GM12892 (cell line): ENCODE results near the gene MACROD2.

Source experiments
- POLR2A ChIP-seq: IDR thresholded peaks from 2 replicates; pipeline ENCODE4 v1.6.1; 2011; ENCODE audit warnings: low read depth, low read length, control low read depth
- POLR2AphosphoS5 ChIP-seq: IDR thresholded peaks from 2 replicates; pipeline ENCODE4 v1.6.1; 2011; ENCODE audit warnings: low read depth, low read length, control low read depth

DNA sequence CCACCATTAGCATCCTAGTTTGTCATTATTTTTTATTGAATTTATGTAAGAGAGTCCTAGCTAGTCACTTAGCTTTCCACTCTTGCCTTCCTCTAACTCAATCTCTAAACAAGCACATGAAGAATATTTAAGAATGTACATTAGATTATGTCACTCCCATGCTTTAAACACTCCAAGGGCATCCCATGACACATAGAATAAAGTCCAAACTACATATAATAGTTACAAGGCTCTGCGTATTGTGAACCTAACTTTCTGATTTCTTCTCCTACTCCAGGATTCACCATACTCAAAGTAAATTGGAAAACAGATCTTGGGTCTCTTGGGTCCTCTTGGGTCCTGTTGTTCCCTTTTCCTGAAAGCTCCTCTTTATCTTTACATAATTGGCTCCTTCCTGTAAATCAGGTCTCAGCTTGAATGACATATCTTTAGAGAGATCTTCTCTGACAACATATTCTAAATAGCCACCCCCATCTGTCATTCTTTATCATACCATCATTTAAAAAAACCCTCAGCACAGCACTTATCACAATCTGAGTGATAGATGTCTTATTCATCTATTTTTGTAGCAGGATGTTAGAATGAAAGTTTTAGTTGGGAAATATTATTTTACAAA is 1384.5 kb downstream of the MACROD2 start:
- TF ChIP-seq POLR2A (no peak), POLR2AphosphoS5 (no peak)
